Measurements from ENCODE around the gene SLC8A1. TPM values are rescaled to one million over a fixed set of nuclear protein-coding genes. Genes with fewer than 3 reads are reported as not detected.

Gene SLC8A1
- total RNA-seq, 1 donor from 2014 or later = 34.8 TPM

DNA sequence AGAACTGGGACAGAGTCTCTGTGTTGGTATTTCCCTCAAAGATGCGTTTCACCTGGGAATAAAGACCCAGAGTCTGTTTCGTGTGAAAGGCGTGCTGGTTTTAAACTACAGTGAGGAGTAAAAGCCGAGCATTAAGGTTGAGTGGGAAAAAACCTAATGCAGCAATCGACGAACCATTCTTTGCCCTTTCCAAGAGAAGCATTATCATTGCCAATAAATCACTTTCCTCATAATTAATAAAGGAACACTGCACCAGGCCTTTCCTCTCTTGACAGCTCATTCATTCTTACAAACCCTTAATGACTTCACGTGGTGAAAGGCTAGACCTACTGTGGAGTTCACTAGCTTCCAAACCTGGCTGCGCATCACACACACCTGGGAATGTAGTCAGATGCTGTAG lies 896 bp upstream of the SLC8A1 start:
- H3K9me3 Mint-ChIP-seq (ENCODE audit: unreplicated experiment) = no peaks in the 10 kb centered on the region
- peaks cover 25% of the 10 kb centered on the region for H3K4me1 Mint-ChIP-seq (ENCODE audit: low read depth, unreplicated experiment)
- Histone ChIP-seq H2AFZ (ENCODE audit: low read depth, low read length) (peak overlapping the region; percentile 83), H3K4me3 (ENCODE audit: insufficient read depth, low read depth, low read length) (peak overlapping the region; percentile 68), H3K9ac (ENCODE audit: low read length) (peak overlapping the region; percentile 84), H3K9me3 (ENCODE audit: insufficient read depth, low read depth, low read length) (no peaks in the 10 kb centered on the region), H4K20me1 (ENCODE audit: insufficient read depth, low read length) (no peaks in the 10 kb centered on the region), H3K27ac (ENCODE audit: low read depth, low read length) (no peak overlapping the region), H3K27me3 (ENCODE audit: insufficient read depth, low read length) (no peaks in the 10 kb centered on the region), H3K4me2 (ENCODE audit: low read length) (peak overlapping the region; percentile 98), H3K79me2 (ENCODE audit: insufficient read depth, low read length) (peaks cover 11% of the 10 kb centered on the region), H3K4me1 (ENCODE audit: insufficient read depth, low read length) (peaks cover 4% of the 10 kb centered on the region), H3K36me3 (ENCODE audit: insufficient read depth, low read length) (no peaks in the 10 kb centered on the region)
- peak overlapping the region; percentile 87 for H3K4me3 Mint-ChIP-seq (ENCODE audit: unreplicated experiment)
- TF ChIP-seq, protein P1, sequence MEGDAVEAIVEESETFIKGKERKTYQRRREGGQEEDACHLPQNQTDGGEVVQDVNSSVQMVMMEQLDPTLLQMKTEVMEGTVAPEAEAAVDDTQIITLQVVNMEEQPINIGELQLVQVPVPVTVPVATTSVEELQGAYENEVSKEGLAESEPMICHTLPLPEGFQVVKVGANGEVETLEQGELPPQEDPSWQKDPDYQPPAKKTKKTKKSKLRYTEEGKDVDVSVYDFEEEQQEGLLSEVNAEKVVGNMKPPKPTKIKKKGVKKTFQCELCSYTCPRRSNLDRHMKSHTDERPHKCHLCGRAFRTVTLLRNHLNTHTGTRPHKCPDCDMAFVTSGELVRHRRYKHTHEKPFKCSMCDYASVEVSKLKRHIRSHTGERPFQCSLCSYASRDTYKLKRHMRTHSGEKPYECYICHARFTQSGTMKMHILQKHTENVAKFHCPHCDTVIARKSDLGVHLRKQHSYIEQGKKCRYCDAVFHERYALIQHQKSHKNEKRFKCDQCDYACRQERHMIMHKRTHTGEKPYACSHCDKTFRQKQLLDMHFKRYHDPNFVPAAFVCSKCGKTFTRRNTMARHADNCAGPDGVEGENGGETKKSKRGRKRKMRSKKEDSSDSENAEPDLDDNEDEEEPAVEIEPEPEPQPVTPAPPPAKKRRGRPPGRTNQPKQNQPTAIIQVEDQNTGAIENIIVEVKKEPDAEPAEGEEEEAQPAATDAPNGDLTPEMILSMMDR (IDR thresholded peaks at IDR 0.05; ENCODE audit: insufficient read depth, low read depth, low read length) = no peak
- no peak for TF ChIP-seq EZH2 (IDR thresholded peaks at IDR 0.05; ENCODE audit: insufficient read depth, low read length)
- H3K27me3 Mint-ChIP-seq (ENCODE audit: low read depth, unreplicated experiment) = peaks cover 2% of the 10 kb centered on the region
- DNase-seq (ENCODE audit: low read depth) (no peak), FAIRE-seq (no peak)
- no peak overlapping the region for H3K27ac Mint-ChIP-seq (ENCODE audit: unreplicated experiment)
- H3K36me3 Mint-ChIP-seq (ENCODE audit: low read depth, unreplicated experiment) = no peaks in the 10 kb centered on the region

DNA sequence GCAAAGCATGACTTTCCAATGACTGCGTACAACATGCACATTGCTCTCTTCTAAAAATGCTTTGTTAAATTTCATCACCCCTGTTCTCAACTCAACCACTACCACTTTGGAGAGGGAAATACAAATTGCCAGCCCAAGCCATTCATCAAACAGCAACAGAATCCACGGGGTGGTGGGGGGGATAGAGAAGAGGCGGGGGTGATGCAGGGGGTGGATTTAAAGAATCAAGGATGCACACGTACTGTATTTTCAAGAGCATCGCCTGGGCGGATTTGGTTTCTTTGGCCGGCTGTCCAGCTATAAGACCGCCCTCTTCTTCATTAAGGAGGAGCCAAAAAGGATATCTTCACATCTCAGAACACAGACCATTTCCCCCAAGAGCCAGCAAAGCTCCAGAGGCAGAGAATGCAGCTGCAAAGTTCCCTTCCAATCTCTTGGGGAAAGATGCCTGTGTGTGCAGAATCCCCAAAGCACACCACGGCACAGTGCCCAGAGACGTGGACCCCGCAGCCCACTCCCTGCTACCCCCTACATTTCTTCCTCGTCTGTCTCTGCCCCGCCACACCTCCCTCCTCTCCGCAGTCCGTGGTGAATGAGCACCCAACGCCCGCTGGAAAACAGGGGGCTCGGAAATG lies 977 bp downstream of the SLC8A1 start:
- no peak for TF ChIP-seq EZH2 (IDR thresholded peaks at IDR 0.05; ENCODE audit: insufficient read depth, low read length)
- TF ChIP-seq, protein P1 (IDR thresholded peaks at IDR 0.05; ENCODE audit: insufficient read depth, low read depth, low read length) = no peak
- no peaks in the 10 kb centered on the region for H3K9me3 Mint-ChIP-seq (ENCODE audit: unreplicated experiment)
- H3K9ac ChIP-seq (ENCODE audit: low read length) = peak overlapping the region; percentile 84
- peak overlapping the region; percentile 82 for H3K27ac Mint-ChIP-seq (ENCODE audit: unreplicated experiment)
- no peaks in the 10 kb centered on the region for H3K4me1 ChIP-seq (ENCODE audit: insufficient read depth, low read length)
- peak; percentile 74 for DNase-seq (ENCODE audit: low read depth)
- H3K27ac ChIP-seq (ENCODE audit: low read depth, low read length) = peak overlapping the region; percentile 63
- no peaks in the 10 kb centered on the region for H3K36me3 Mint-ChIP-seq (ENCODE audit: low read depth, unreplicated experiment)
- peaks cover 11% of the 10 kb centered on the region for H3K79me2 ChIP-seq (ENCODE audit: insufficient read depth, low read length)
- peak; percentile 60 for FAIRE-seq
- no peaks in the 10 kb centered on the region for H3K27me3 ChIP-seq (ENCODE audit: insufficient read depth, low read length)
- H3K4me3 Mint-ChIP-seq (ENCODE audit: unreplicated experiment) = peak overlapping the region; percentile 99
- H3K4me3 ChIP-seq (ENCODE audit: insufficient read depth, low read depth, low read length) = peak overlapping the region; percentile 84
- peak overlapping the region; percentile 98 for H3K4me2 ChIP-seq (ENCODE audit: low read length)
- H2AFZ ChIP-seq (ENCODE audit: low read depth, low read length) = peak overlapping the region; percentile 77
- H4K20me1 ChIP-seq (ENCODE audit: insufficient read depth, low read length) = no peaks in the 10 kb centered on the region
- peaks cover 18% of the 10 kb centered on the region for H3K4me1 Mint-ChIP-seq (ENCODE audit: low read depth, unreplicated experiment)
- H3K9me3 ChIP-seq (ENCODE audit: insufficient read depth, low read depth, low read length) = no peaks in the 10 kb centered on the region
- peaks cover 2% of the 10 kb centered on the region for H3K27me3 Mint-ChIP-seq (ENCODE audit: low read depth, unreplicated experiment)
- no peaks in the 10 kb centered on the region for H3K36me3 ChIP-seq (ENCODE audit: insufficient read depth, low read length)

All from astrocyte (in vitro differentiated cells and primary cell).